RPMI7951 (cell line): ENCODE results near the gene VPS36. TPM values are rescaled to one million over a fixed set of nuclear protein-coding genes. Genes with fewer than 3 reads are reported as not detected.
"Not testable (repeated sequence)": the region's sequence is repeated elsewhere in the genome, so short reads cannot be mapped to it uniquely, and the experiment has no call there.

Experiments
- DNase-seq: peaks from one replicate; pipeline ENCODE4 v3.0.0-alpha.2; 2012; ENCODE audit warnings: low read depth
- total RNA-seq: library from RNA; depleted of rRNA; stranded (reverse); fragments of >200 nt; shearing (Covaris generic); gene quantifications from 2 replicates; pipeline ENCODE4 v1.2.3, GENCODE V29; 2014

Gene VPS36
- total RNA-seq, 1 experiment from 2014 or later = 24.4 TPM

GRCh38 chr13:52446265-52446664, 4.2 kb downstream of the VPS36 start:
- no peak for DNase-seq

GRCh38 chr13:52432456-52432855, 18.0 kb downstream of the VPS36 start:
- no peak for DNase-seq

DNA sequence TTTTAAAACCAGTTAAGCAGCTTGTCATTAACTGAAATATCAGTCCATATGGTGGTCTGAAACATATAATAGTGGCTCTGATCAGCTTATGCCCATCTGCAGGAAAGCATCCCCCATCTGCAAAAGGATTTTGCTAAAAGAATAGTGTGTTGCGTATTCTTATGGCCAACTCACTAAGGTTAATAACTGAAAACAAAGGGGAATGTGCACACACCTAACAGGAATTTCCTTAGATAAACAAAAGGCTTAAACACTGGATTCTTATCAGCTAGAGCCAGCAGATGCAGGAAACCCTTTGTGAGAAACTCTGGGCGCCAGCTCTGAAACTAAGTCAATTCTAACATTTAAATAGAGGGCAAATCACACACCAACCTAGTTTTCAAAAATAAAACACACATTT, 22.1 kb downstream of the VPS36 start:
- DNase-seq = no peak

DNA sequence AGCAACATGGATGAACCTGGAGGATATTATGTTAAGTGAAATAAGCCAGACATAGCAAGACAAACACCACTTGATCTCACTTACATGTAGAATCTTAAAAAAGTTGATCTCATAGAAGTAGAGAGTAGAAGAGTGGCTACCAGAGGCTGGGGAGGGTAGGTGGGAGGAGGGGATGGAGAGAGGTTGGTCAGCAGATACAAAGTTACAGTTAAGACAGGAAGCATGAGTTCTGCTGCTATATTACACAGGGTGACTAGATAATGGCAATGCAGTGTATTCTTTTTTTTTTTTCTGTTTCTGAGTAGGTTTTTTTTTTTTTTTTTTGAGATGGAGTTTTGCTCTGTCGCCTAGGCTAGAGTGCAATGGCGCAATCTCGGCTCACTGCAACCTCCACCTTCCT, 29.2 kb downstream of the VPS36 start:
- DNase-seq = no peak

DNA sequence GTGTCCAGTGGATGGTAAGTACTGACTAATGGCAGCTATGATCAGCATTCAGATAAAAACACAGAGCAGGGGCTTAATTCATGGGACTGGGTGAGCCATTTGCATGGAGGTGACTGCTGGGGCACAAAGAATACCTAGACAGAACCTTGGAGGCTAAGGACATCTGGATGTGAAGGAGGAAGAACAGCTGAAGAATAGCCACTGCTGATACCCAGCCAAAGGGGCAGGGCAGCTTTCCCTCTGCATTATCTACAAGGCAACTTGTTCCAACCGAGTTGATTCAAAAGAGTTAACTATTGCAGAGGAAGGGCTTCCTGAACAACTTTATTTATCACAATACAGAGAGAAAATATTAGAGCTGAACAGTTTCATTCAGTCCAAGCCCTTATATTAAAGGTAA, 31.4 kb downstream of the VPS36 start:
- no peak for DNase-seq

DNA sequence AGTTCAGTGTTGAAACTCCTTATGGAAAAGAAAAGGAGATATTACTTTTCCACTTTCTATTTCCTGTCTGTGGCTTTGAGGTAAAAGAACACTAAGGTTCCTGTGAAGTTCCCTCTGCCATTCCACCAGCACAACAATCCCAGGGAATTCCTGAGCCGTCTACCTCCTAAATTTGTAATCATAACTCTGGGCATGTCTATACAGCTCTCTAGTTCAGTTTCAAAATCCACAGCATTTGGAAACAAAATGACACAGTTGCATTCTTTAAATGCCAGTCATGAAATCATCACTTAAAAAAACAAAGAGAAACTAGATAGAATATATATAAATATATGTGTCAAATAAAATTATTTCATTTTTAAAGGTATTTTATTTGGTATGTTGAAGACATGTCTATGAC, 35.5 kb downstream of the VPS36 start:
- no peak for DNase-seq

GRCh38 chr13:52414051-52414450, 36.4 kb downstream of the VPS36 start:
- no peak for DNase-seq

DNA sequence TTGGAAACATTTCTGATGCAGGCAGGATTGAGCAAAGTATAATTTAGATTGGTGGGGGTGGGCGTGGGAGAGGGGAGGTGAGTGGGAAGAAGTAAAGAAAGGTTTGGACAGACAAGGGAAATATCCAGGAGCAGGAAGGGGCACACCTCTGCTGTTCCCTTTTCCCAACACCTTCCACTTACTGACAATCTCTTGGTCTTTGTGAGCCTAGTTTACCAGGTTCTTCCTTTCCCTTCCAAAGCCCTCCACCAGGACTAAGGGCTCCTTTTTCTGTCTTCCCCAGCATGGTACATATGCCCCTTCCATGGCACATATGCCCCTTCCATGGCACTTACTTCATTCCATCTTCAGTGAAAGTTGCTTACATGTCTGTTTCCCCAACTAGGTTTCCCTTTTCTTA, 38.3 kb downstream of the VPS36 start:
- no peak for DNase-seq

DNA sequence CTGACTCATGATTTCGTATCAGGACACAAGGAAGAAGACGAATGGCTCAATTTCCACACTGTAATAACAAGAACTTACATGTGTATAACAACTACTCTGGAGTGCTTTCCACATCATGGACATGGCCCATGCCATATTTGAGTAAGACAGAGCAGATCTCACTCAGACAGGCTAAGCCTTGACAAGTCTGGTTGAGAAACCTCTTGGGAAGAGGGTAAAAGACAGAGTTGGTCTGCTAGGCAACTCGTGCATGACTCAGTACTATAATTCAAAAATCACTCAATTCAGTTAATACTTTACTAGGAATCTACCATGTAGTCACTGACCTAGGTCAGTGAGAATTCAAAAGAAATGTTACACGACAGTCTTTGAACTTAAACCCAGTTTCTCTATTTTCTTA, 38.8 kb downstream of the VPS36 start:
- DNase-seq = no peak

GRCh38 chr13:52408071-52408658, 42.3 kb downstream of the VPS36 start:
- not testable (repeated sequence) for DNase-seq

GRCh38 chr13:52407436-52407835, 43.0 kb downstream of the VPS36 start:
- not testable (repeated sequence) for DNase-seq

DNA sequence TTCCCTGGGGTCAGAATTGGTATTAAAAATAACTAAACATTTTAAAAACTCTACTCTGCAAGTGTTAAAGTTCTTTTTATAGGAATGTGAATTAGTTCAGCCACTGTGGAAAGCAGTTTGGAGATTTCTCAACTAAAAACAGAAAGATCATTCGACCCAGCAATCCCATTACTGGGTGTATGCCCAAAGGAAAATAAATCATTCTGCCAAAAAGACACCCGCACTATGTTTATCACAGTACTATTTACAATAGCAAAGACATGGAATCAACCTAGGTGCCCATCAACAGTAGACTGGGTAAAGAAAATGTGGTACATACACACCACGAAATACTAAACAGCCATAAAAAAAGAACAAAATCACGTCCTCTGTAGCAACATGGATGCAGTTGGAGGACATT, 43.8 kb downstream of the VPS36 start:
- DNase-seq = no peak

DNA sequence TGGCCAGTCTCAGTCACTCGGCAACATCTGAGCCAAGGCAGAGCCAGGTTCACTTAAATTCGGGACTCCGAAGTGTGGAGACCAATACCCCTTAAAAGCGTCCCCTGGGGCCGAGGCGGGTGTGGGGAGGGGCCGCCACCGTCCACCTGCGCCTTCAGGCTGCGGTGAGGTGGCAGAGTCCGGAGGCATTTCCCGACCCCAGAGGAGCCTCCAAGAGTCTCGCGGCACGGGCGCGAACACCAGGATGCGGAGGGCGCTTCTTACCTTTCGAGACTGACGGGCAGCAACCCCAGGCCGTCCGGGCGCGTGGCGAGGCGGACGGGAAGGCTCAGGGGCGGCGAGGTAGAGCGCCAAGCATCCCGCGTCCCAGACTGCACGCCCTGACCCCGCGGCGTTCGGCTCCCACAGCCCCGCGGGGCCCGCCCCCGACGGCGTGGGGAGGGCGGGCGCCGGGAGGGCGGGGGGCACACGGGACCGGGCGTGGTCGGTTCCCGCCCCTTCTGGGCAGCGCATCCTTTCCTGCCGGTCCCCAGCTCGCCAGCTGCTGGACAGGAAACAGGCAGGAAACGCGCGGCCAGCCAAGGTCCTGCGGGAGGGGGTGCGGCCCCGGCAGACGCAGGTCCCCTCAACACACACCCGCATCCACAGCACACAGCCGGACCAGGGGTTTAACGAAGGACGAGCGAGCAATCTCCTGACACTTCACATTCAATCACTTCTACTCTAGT, 44.5 kb downstream of the VPS36 start, which contains the start of gene THSD1:
THSD1 (minus strand) TSS at position 406 of the 728 bp plus-strand sequence. CDS start 3,572 bp downstream, outside the sequence.
- peak; percentile 75 for DNase-seq

DNA sequence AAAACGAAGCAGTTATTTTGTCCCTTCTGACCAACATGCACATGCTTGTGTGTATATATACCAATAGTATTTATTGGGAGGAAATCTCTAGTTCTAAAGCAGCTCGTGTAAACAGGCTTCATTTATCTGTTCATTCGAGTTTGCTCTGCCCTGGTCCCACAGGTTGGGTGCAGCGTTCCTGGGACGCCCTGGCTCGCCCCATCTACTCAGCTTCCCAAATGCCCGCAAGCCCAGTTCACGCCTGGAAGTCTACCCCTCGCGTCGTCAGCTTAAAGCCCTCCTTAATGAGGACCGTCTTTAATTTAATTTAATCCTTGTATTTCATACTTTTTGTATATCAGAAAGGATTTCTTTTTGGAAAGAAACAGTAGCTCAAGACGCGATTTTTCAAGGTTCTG, 45.1 kb downstream of the VPS36 start:
- no peak for DNase-seq

GRCh38 chr13:52399708-52400107, 50.7 kb downstream of the VPS36 start:
- no peak for DNase-seq

- DNase-seq = no peak
Observed at GRCh38 chr13:52399046-52399445, 51.4 kb downstream of the VPS36 start.

GRCh38 chr13:52395704-52396103, 54.7 kb downstream of the VPS36 start:
- DNase-seq = no peak

DNA sequence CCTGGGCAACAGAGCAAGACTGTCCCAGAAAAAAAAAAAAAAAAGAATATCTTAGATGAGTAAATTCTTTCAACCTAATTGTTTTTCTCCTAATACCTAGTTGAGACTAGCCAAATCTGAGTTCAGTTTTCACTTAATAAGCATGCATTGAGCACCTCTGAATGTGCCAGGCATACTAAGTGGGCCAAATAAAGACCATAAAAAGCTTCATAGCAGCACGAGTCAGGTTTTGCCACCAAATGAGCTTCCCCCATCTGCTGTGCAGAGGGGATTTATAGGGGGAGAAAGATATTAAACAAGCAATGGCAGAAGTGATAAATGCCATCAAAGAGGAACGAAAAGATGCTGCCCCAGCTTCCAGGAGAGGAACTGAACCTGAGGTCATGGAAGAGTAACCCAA, 55.8 kb downstream of the VPS36 start:
- DNase-seq = no peak

DNA sequence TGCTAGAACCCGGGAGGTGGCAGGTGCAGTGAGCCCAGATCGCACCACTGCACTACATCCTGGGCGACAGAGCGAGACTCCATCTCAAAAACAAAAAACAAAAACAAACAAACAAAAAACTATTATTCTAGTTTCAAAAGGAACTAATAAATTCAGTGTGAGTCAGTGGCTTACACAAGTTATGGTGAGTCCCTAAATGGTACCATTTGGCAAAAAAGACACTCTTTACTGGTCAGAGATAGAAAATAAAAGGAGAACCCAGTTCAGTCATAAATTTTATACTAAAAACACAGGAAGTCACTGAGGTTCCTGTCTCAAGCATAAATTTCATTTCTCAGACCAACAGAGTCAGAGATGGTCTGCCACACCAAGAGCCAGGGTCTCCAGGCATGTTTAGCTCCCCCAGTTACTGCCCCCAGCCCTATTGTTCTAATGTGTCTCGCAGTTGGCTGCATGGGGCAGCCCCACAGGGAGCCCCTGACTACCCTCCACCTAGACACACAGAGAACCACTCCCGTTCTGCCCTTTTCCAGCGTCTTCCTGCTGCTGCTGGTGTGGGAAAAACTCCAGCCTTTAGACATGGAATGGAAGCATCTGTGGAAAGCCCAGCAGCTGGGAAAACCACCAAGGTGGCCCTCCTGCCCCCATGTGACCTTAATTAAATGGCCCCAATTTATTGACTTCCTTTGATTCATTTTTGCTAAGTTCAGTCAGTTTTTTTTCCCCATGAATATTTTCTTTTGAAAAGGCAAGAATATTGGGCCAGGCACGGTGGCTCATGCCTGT, 56.7 kb downstream of the VPS36 start:
- DNase-seq = no peak

GRCh38 chr13:52387721-52388120, 62.7 kb downstream of the VPS36 start:
- DNase-seq = no peak

- DNase-seq = no peak
Observed at GRCh38 chr13:52385870-52386269, 64.6 kb downstream of the VPS36 start.

- DNase-seq = no peak
Observed at GRCh38 chr13:52383366-52383765, 67.1 kb downstream of the VPS36 start.

- no peak for DNase-seq
Observed at GRCh38 chr13:52378312-52378711, 72.1 kb downstream of the VPS36 start.
